Spleen (tissue), 7 donors: ENCODE data around the gene ACTG1.

Experiments
- CTCF ChIP-seq, 11 experiments: fragments of 200-600 bp in 7 of 11; fragments of 450-650 bp in 4 of 11; sonication (generic) in 4 of 11; IDR thresholded peaks in 8 of 11; conservative IDR thresholded peaks in 3 of 11; 1 replicate in 7 of 11; 2 replicates in 4 of 11; pipeline versions ENCODE4 v1.4.0 to v1.8.0; 2016 to 2021; ENCODE audit warnings: antibody characterized with exemption in 11 of 11, inconsistent platforms in 4 of 11, mild to moderate bottlenecking in 1 of 11
- POLR2A ChIP-seq, 3 donors: fragments of 450-650 bp; IDR thresholded peaks; one replicate each; pipeline ENCODE4 v1.5.1; 2017; ENCODE audit warnings: antibody characterized with exemption in 3 of 3, mild to moderate bottlenecking in 1 of 3
- donor health status: DM: no; HTN: no; CAD: no; lungs with moderate emphysema.
- donor health status: DM: no; HTN: no; CAD: no.
- donor health status: DM: no; HTN: no; CAD: no.

GRCh38 chr17:81470944-81471817 lies 41.4 kb downstream of the ACTG1 start:
- TF ChIP-seq POLR2A (IDR thresholded peaks at IDR 0.05) (no peak), CTCF (IDR thresholded peaks at IDR 0.05 in 8 of 11, conservative IDR thresholded peaks at IDR 0.05 in 3 of 11) (no peak)
